SW480 (cell line): ENCODE data around the gene DPH3.
A peak's percentile ranks its signal among the peaks of the same experiment; 100 is the strongest.

Experiments
- DNase-seq: peaks from one replicate; pipeline ENCODE4 v3.0.0-alpha.2; 2016; ENCODE audit warnings: low spot score

Gene DPH3

DNA sequence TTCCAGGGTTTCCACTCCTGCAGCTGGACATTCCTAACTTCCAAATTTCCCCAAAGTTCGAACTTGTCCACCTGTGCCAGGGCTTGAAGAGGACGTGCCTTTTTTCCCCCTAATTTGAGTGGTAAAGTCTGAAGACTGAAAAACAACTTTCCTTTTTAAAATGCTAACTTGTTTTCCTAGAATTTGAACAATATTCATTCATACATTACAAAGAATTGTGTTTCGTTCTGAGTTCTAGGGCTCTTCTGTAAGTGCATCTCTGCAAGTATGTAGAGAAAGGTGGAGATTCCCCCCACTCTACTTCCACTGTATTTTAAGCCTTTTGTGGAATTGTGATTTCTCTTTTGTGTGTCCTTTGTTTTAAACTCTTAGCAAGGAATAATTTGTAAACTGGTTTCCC is 9.4 kb downstream of the DPH3 start:
- no peak for DNase-seq

DNA sequence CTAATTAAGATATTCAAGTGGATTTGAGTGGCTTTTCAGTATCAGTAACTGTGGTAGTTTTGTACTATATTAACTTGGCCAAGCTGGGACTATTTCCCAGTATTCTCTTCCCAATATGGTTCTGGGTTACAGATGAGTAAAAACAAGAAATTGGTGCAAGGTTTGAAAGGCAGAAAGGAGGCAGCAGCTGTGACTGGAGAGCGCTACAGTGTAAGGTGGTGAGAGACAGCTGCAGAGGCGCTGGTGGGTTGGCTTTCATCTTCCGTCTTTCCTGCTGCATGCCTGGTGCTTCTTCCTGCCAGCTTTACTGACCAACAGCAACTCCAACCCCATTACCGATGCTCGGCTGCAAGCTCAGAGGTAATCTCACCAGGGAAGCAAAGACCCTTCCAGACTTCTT is 9.8 kb downstream of the DPH3 start:
- no peak for DNase-seq

DNA sequence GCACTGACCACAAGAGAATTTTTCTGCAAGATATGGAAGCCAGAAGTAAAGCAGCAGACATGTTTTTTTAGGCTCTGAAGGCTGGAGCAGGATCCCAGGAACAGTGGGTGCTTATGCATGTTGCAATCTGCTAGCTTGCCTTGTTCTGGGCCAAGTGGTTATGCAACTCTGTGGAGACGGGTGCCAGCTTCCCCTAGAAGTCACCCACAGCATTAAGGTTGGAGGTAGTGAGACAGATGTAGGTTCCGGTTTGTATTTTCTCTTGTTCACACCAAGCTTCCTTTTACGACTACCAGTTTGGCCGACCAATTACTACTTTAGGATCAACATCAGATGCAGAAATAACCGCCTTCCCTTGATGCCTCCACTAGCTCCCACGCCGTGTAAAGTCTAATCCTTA is 11.1 kb downstream of the DPH3 start:
- no peak for DNase-seq

DNA sequence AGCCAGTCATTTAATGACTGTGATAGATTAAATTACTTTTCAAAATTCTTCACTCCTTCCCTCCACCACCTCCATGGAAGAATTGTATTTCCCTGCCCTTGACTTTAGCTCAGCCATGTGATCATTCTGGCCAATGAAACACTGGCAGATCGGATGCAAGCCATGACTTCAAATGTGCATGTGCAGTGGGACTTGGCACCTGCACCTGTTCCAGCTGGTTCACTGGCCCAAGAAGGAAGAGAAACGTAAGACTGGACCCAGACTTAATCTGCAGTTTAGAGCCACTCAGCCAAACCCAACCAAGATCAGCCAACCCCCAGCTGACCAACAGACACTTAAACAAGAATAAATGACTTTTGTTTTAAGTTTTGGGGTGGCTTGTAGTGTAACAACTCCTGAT is 11.8 kb downstream of the DPH3 start:
- no peak for DNase-seq

GRCh38 chr3:16252243-16252978 is 12.3 kb downstream of the DPH3 start:
- peak; percentile 20 for DNase-seq

- DNase-seq: no peak
These were observed 13.2 kb downstream of the DPH3 start for GRCh38 chr3:16251316-16252085.

DNA sequence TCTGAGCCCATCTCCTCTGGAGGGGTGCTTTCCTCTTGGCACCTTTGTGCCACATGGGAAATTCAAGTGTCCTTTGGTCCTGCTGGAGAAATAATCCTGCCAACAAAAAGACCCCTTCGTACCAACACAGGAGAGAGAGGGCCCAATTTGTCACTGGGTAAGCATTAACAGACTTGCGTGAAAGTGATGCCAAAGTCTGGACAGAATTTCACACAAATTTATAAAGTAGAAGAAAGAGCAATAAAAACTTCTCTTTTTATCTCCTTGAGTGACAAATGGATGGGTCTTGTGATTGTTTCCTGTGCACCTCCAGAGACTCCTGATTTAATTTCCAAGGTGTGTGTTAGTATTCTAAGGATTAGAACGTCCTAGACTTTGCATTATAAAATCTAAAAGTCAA is 14.9 kb downstream of the DPH3 start:
- DNase-seq: no peak

- DNase-seq: no peak
These were observed 15.4 kb downstream of the DPH3 start for GRCh38 chr3:16249336-16249735.

- DNase-seq: no peak
These were observed 16.2 kb downstream of the DPH3 start for GRCh38 chr3:16248556-16248955.

DNA sequence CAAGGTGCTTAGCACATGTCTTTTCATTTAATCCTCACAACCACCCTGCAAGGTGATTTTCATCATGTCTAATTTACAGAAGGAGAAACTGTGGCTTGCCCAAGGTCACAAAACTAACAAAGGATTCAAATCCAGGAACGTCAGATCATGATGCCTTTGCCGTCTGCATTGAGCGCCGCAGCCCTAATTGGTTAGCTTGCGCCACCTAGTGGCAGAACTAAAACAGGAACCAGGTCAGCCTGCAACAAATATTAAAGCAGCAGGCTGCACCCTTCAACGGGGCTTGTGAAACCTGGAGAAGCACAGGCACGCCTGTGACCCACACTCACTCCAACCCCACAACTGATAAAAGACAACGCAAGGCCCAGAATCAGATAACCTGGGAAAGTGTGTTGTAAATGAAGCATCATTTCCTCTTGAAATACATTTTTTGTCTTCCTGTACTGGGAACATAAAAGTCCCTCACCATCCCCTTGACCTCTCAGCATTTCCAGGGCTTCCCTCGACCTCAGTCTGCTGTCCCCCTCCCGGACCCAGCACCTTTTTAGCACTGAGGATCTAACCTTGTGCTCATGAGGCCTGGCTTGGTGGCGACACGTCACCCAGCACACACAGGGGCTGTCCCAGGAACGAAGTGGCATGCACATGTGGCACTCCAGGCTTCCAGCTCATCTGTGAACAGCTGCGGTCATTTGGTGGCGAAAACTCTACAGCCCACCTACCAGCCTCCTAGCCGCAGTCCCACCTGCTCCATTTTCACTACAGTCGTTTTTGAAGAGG is 17.3 kb downstream of the DPH3 start:
- DNase-seq: peak; percentile 65

DNA sequence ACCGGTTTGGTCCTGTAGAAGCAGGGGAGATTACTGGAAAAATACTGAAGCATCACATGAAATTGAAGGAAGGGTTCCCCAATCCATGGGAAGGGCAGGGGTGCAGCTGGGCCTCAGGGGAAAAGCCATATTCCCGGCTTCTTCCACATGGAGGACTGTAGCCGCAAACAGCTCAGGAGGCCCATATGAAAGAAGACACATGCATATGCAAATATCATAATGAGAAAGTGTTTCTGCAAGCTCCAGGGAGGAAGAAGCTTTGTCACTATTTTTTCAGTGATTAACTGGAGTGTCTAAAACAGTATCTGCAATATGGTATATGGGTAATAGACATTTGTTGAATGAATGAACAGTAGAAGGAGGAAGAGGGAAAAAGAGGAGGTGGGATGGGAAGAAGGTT is 19.1 kb downstream of the DPH3 start:
- no peak for DNase-seq

GRCh38 chr3:16243706-16244490 is 20.8 kb downstream of the DPH3 start:
- DNase-seq: no peak

DNA sequence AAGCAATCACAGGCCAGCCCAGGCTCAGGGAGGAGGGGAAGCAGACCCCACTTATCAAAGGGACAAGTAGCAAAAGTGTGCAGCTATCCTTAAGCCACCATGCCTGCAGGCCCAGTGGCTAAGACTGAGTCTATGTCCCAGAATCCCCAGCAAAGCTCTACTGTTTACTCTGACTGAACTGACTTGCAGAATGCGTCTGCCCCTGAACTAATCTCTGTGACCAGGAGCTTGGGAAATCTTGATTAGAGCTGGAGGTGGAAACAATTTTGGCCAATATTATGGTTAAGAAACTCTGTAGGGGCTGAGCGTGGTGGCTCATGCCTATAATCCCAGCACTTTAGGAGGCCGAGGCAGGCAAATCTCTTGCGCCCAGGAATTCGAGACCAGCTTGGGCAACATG is 22.6 kb downstream of the DPH3 start:
- no peak for DNase-seq

DNA sequence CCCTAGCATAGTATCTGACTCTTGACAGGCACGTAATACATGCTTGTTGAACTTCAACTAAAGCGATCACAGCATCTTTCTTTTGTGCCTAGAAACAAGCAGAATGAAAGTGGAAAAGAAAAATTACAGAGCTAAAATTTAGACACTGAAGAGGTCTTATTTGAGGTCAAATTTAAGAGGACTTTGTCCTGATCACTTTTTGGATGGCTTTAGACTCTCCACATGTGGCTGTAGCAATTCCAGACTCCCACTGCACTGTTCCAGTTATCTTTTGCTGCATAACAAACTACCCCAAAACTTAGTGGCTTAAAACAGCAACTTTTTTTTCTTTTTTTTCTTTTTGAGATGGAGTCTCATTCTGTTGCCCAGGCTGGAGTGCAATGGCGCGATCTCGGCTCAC is 23.5 kb downstream of the DPH3 start:
- no peak for DNase-seq

DNA sequence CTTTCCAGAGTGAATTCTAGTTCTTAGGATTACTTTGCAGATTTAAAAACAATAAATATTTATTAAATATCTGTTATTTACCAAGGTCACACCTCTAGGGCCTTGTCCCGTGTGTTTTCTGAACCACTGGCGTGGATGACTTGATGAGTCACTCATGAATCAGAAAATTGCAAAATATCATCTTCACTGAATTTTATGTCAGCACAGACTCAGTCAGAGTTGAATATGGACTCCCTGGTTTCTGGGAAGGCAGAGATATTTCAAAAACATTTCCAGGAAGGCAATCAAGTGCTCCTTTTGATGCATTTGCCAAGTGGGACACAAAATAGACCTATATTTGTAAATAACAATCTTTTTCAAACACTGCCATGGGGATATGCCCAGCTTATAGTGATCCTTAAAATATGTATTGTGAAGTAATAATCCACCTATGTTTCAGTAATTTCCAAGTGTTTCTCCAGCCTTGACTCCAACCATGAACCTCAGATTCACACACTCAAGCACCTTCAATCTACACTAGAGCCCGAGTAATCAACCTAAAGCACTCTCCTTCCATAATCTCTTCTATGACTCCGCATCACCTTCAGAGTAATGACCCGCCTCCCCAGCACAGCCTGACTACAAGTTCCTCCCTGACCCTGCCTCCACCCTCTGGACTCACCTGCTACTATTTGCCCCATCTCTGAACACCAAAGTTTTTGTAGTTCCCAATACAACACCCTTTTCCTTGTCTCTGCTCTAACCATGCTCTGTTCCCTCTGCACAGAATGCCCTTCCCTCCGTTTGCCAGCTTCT is 24.3 kb downstream of the DPH3 start:
- no peak for DNase-seq

GRCh38 chr3:16239780-16240179 is 25.0 kb downstream of the DPH3 start:
- no peak for DNase-seq

GRCh38 chr3:16239086-16239770 is 25.5 kb downstream of the DPH3 start:
- DNase-seq: no peak

DNA sequence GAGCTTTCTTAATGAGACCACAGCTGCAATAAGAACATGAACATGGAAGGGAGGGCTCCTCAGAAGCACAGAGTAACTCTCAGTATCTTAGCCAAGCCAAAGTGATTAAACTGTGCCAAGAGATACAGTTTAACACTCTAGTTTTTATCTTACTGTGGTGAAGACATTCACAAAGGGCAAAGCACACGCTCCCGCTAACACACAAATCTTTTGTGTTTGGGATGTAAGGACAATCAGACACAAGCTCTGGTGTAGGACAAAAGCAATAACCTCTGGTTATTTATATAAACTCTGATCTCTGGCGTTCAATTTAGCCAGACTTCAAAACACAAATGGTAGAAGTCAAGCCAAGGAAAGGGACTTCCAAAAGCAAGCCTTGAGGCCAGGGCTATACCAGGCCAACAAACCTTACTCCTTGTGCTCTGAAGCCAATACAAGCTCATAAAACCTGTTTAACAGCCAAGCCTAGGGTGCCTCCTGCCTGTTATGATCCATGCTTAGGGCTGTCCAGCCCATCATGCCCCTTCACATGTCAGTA is 27.8 kb downstream of the DPH3 start:
- no peak for DNase-seq

GRCh38 chr3:16236030-16236639 is 28.6 kb downstream of the DPH3 start:
- DNase-seq: no peak

GRCh38 chr3:16234281-16234680 is 30.5 kb downstream of the DPH3 start:
- no peak for DNase-seq
